ENCODE results near the gene GJB4.

Gene GJB4

GRCh38 chr1:34778381-34778780, 18.8 kb downstream of the GJB4 start:
- DNase-seq (ENCODE audit: low spot score), result no peak

DNA sequence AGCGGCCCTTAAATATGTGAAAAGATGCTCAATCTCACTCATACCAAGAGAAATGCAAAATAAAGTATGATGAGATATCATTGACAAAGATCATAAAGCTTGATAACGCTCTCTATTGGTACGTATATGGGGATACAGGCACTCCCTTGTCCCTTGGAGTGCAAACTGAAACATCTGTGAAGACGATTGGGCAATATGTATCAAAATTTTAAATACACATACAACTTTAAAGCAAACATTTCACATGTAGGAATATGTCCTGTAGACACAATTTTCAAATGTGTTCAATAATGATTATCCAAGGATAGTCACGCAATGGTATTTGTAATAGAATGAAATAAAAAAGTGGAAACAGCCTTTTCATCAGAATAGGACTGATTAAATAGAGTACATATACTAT, 19.5 kb downstream of the GJB4 start:
- DNase-seq (ENCODE audit: low spot score), result no peak

DNA sequence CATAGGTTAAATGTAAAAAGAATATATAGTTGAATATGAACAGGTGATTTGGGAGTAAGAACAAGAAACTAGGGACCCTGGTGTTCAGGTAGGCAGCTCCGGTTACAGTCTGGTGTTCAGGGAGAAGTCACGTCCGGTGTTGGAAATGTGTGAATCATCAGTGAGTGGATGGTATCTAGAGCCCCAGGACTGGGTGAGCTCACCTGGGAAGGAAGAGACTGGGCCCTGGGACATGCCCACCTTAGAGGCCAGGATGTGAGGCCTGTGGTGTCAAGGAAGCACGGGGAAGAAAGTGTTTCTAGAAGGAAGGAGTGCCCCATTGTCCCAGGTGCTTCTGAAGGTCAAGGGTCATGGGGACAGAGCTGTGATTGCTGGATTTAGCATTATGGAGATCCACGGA, 20.0 kb downstream of the GJB4 start:
- DNase-seq (ENCODE audit: low spot score), result no peak

- DNase-seq (ENCODE audit: low spot score), result no peak
Measured at GRCh38 chr1:34779962-34780361, 20.4 kb downstream of the GJB4 start.

- no peak for DNase-seq (ENCODE audit: low spot score)
Measured at GRCh38 chr1:34780528-34780927, 21.0 kb downstream of the GJB4 start.

GRCh38 chr1:34781071-34781843, 21.7 kb downstream of the GJB4 start, which contains the start of gene GJB3:
Gene GJB3, plus strand, starts transcription at chr1:34781214. Its CDS starts 3,549 bp downstream, at chr1:34784763.
- no peak for DNase-seq (ENCODE audit: low spot score)

DNA sequence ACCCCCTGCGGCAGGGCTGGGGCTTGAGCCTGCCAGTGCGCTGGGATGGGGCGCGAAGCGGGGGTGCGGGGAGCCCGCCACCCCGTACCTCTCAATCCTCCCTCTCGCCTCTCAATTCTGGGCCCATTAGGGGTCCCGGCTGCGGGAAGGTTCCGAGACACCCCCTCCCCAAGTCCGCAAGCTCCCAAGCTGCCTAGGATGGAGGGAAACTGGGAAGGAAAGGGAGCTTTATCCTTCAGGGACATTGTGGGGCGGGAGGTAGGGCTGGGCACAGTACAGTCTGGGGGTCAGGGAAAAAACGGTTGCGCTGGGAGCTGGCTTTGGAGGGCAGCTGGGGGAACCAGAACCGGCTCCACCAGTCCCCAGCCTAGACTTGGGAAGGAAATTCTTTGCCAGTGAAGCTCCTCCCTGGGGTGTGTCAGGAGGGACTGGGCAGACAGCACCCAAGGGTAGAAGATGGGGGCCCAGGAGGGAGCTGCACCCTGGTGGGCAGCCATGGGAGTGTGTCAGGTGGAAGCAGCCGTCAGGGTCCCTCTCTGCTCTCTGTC, 22.4 kb downstream of the GJB4 start:
- no peak for DNase-seq (ENCODE audit: low spot score)

DNA sequence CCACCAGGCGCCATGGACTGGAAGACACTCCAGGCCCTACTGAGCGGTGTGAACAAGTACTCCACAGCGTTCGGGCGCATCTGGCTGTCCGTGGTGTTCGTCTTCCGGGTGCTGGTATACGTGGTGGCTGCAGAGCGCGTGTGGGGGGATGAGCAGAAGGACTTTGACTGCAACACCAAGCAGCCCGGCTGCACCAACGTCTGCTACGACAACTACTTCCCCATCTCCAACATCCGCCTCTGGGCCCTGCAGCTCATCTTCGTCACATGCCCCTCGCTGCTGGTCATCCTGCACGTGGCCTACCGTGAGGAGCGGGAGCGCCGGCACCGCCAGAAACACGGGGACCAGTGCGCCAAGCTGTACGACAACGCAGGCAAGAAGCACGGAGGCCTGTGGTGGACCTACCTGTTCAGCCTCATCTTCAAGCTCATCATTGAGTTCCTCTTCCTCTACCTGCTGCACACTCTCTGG, 25.2 kb downstream of the GJB4 start:
- DNase-seq (ENCODE audit: low spot score), result no peak

GRCh38 chr1:34785231-34785874, 25.8 kb downstream of the GJB4 start:
- no peak for DNase-seq (ENCODE audit: low spot score)

DNA sequence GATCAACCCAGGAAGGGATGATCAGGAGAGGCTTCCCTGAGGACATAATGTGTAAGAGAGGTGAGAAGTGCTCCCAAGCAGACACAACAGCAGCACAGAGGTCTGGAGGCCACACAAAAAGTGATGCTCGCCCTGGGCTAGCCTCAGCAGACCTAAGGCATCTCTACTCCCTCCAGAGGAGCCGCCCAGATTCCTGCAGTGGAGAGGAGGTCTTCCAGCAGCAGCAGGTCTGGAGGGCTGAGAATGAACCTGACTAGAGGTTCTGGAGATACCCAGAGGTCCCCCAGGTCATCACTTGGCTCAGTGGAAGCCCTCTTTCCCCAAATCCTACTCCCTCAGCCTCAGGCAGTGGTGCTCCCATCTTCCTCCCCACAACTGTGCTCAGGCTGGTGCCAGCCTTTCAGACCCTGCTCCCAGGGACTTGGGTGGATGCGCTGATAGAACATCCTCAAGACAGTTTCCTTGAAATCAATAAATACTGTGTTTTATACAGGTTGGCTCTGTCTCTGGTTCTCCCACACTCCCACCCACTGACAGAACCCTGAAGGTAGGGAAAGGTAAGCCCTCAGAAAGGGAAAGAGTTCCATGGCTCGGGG, 26.4 kb downstream of the GJB4 start:
- DNase-seq (ENCODE audit: low spot score), result no peak

DNA sequence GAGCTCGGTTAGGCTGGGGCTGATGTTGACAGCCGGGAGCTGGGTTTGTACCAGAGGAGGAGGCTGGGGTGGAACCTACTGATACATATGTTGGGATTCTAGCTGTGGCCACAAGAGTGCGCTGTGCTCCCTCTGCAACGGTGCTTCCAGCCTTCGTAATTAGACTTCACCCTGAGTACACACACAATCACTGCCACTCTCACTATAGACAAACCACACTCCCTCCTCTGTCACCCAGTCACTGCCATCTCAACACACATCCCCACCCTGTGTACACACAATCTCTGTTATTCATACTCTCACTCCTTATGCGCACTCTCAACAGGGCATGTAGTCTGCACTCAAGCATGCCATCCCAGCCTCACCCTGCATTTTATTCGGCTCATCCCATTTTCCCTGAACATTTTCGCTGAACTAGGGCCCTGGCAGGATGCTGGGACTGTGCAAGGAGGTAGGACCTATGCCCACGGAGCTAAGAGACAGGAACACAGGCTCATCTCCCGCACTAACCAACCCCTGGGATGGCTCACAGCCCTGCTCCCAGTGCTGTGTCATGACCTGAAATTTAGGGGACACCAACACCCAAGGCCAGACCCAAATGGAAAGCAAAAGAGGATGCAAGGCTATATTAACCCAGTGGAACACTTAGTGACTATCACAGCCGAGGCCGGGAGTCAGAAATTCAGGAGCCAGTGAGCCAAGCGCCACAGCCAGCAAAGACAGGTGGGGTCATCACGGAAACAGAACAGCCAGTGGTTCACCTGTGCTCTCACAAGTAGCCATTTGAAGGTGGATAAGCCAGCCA, 27.2 kb downstream of the GJB4 start:
- DNase-seq (ENCODE audit: low spot score), result peak; percentile 80

- peak; percentile 14 for DNase-seq (ENCODE audit: low spot score)
Measured at GRCh38 chr1:34787461-34788420, 28.2 kb downstream of the GJB4 start.

GRCh38 chr1:34790985-34791384, 31.4 kb downstream of the GJB4 start:
- DNase-seq (ENCODE audit: low spot score), result no peak

GRCh38 chr1:34792424-34792823, 32.9 kb downstream of the GJB4 start:
- DNase-seq (ENCODE audit: low spot score), result no peak

DNA sequence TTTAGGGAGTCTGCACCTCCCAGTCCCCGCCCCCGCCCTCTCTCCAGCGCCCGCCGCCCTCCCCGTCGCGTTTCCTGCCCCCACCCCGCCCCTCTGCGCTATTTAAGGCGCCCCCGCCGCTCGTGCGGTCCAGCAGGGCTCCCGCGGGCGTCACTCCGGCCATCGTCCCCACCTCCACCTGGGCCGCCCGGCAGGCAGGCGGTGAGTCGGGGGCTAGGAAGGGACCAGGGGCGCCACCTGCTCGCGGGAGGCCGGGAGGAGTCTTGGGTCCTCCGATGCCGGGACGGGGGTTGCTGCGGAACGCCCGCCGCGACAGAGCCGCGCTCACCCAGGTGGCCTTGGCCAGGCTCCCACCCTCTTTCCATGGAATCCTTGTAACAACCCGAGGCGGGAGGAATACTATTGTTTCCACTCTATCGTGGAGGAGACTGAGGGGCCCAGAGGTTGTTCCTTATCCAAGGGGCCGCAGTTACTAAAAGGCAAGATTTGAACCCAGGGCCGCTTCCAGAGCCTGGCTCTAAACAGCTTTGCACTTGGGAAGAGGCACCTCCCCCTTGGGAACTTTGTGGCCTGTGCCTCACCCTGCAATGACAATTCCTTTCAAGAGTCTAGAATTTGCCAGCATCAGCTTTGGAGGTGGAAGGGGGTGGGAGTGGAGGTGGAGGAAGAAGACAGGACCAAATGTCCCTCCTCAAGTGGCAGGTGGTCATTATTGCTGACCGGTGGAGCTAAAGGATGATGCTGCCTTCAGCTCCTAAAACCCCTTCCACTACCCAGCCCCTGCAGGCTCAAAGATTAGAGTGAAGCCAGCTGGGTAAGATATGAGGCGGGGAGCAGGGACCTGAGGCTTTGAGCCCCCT, 33.6 kb downstream of the GJB4 start, which contains the start of gene GJA4:
TSS of gene GJA4 (plus strand) at position 132 of the 860 bp plus-strand sequence. CDS start 1,215 bp downstream, outside the sequence.
- DNase-seq (ENCODE audit: low spot score), result no peak

DNA sequence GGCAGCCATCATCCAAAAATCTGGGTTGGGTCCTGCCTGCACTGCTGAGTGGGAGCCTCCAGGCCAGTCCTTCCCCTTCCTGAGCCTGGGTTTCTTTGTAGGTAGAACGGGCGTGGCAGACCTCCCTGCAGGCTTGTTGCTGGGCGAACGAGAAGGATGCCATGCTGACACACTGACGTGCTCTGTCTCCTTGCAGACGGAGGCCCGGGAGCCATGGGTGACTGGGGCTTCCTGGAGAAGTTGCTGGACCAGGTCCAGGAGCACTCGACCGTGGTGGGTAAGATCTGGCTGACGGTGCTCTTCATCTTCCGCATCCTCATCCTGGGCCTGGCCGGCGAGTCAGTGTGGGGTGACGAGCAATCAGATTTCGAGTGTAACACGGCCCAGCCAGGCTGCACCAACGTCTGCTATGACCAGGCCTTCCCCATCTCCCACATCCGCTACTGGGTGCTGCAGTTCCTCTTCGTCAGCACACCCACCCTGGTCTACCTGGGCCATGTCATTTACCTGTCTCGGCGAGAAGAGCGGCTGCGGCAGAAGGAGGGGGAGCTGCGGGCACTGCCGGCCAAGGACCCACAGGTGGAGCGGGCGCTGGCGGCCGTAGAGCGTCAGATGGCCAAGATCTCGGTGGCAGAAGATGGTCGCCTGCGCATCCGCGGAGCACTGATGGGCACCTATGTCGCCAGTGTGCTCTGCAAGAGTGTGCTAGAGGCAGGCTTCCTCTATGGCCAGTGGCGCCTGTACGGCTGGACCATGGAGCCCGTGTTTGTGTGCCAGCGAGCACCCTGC, 34.7 kb downstream of the GJB4 start:
- DNase-seq (ENCODE audit: low spot score), result no peak

DNA sequence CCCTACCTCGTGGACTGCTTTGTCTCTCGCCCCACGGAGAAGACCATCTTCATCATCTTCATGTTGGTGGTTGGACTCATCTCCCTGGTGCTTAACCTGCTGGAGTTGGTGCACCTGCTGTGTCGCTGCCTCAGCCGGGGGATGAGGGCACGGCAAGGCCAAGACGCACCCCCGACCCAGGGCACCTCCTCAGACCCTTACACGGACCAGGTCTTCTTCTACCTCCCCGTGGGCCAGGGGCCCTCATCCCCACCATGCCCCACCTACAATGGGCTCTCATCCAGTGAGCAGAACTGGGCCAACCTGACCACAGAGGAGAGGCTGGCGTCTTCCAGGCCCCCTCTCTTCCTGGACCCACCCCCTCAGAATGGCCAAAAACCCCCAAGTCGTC, 35.2 kb downstream of the GJB4 start:
- no peak for DNase-seq (ENCODE audit: low spot score)

DNA sequence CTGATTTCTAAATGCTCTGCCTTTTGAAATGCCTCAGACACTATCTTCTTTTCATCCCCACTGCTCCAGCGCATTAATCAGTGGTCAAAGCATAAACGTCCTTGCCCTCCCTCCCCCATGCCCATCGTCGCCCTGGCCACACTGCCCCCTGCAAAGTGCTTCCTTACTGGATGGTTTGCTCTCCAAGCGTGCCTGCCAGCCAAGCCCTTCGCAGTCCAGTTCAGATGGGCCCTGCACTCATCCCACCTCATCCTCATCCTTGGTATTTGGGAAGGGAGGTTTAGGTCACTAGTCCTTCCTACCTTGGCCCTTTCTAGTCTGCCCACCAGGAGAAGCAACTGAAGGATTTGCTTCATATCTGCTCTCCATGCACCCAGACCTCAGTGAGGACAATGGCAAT, 36.4 kb downstream of the GJB4 start:
- DNase-seq (ENCODE audit: low spot score), result no peak

DNA sequence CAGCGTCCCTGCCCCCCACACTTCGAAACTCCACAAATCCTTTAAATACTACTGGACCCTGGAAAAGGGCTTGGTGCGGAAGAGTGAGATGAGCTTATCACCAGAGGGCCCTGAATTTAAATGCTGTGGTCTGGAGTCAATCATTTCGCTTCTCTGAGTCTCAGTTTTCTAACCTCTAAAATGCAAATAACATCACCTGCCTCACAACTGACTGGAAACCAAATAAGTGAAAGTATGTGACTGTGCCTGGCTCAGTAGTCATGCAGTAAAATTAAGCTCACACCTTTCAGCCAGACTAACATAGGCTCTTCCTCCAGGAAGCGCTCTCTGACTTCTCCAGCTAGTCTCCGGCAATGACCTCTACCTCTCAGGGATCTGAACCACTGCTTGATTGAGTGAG, 37.5 kb downstream of the GJB4 start:
- no peak for DNase-seq (ENCODE audit: low spot score)

Measured in cerebellar cortex (tissue), 1 donor.